ENCODE data around the gene HAUS8. TPM values are rescaled to one million over a fixed set of nuclear protein-coding genes. Genes with fewer than 3 reads are reported as not detected.

Gene HAUS8, protein sequence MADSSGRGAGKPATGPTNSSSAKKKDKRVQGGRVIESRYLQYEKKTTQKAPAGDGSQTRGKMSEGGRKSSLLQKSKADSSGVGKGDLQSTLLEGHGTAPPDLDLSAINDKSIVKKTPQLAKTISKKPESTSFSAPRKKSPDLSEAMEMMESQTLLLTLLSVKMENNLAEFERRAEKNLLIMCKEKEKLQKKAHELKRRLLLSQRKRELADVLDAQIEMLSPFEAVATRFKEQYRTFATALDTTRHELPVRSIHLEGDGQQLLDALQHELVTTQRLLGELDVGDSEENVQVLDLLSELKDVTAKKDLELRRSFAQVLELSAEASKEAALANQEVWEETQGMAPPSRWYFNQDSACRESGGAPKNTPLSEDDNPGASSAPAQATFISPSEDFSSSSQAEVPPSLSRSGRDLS
- polyA plus RNA-seq (ENCODE audit: low read depth in 6 of 6): 10 to 100 TPM in 2 of 6 donors, 1 to 10 TPM in 4; 3.9 to 11.4 (median 7.2) TPM

GRCh38 chr19:17075035-17075863 lies at the start of gene HAUS8, which contains the start of gene MYO9B:
Gene HAUS8 (minus strand): TSS chr19:17075452. CDS start chr19:17075422, 30 bp downstream.
Gene MYO9B (plus strand): TSS chr19:17075777. CDS start chr19:17101718, 25,941 bp downstream.
- H3K27me3 Mint-ChIP-seq: no peaks in the 10 kb centered on the region
- H3K27ac Mint-ChIP-seq: peak within 1 kb of the TSS; percentile 95 to 100 (median 98)
- no peaks in the 10 kb centered on the region for H3K36me3 Mint-ChIP-seq
- ATAC-seq (ENCODE audit: low read depth in 2 of 2) (peak; percentile 84 to 88), DNase-seq (peak; percentile 100)
- H3K4me3 Mint-ChIP-seq: peak within 1 kb of the TSS; percentile 91 to 100 (median 100)
- H3K9me3 Mint-ChIP-seq: no peaks in the 10 kb centered on the region
- peaks cover 58 to 71% (median 70%) of the 10 kb centered on the region in 3 donors for H3K4me1 Mint-ChIP-seq

DNA sequence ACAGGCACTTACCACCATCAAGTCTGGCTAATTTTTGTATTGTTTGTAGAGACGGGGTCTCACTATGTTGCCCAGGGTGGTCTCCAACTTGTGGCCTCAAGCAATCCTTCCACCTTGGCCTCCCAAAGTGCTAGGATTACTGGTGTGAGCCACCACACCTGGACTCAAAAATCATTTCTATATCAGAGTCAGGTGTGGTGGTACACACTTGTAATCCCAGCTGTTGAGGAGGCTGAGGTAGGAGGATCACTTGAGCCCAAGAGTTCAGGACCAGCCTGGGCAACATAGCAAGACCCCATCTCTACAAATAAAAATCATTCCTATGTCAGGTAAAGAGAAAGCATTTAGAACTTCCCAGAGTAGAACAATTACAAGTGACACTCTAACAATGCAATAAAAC lies 48.8 kb upstream of the HAUS8 start:
- Mint-ChIP-seq H3K27me3 (no peaks in the 10 kb centered on the region), H3K36me3 (peaks cover 0 to 6% of the 10 kb centered on the region in 2 donors), H3K9me3 (peaks cover 0 to 4% (median 0%) of the 10 kb centered on the region in 7 donors), H3K4me1 (peaks cover 30 to 61% (median 38%) of the 10 kb centered on the region in 3 donors), H3K27ac (peak overlapping the region in 4 of 6 donors; percentile 75 to 99 (median 92)), H3K4me3 (peak overlapping the region in 4 of 8 donors; percentile 33 to 72 (median 52))
- DNase-seq (no peak), ATAC-seq (ENCODE audit: low read depth in 2 of 2) (no peak)

- Mint-ChIP-seq H3K4me3 (no peak overlapping the region), H3K27me3 (no peaks in the 10 kb centered on the region), H3K36me3 (no peaks in the 10 kb centered on the region), H3K27ac (peak overlapping the region in 2 of 6 donors; percentile 58 to 95), H3K9me3 (peaks cover 0 to 4% (median 0%) of the 10 kb centered on the region in 7 donors), H3K4me1 (peaks cover 24 to 60% (median 30%) of the 10 kb centered on the region in 3 donors)
- ATAC-seq (ENCODE audit: low read depth in 2 of 2) (no peak), DNase-seq (no peak)
Measured at GRCh38 chr19:17123041-17123440, 47.8 kb upstream of the HAUS8 start.

DNA sequence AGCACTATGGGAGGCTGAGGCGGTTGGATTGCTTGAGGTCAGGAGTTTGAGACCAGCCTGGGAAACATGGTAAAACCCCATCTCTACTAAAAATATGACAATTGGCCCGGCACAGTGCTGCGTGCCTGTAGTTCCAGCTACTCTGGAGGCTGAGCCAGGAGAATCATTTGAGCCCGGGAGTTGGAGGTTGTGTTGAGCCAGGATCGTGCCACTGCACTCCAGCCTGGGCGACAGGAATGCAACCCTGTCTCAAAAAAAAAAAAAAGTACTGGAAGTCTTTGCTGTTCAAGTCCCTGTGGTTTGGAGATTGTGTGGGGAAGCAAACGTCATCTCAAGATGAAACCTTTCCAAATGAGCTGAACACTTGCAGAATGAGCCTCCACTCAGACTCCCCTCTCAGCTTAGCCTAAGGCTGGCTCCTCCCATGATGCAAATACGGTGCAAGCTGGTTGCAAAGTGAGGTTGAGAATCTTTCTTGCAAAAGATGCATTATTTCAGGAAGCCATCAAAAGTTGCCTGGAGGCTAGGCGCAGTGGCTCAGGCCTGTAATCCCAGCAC lies 46.6 kb upstream of the HAUS8 start:
- no peak for ATAC-seq (ENCODE audit: low read depth in 2 of 2)
- Mint-ChIP-seq H3K27me3 (no peaks in the 10 kb centered on the region), H3K9me3 (peaks cover 0 to 4% (median 0%) of the 10 kb centered on the region in 7 donors), H3K4me1 (peaks cover 26 to 59% (median 27%) of the 10 kb centered on the region in 3 donors), H3K36me3 (no peaks in the 10 kb centered on the region), H3K4me3 (no peak overlapping the region), H3K27ac (peak overlapping the region in 1 of 6 donors; percentile 80)
- no peak for DNase-seq

GRCh38 chr19:17118957-17119356 lies 43.7 kb upstream of the HAUS8 start:
- Mint-ChIP-seq H3K9me3 (peaks cover 0 to 4% (median 0%) of the 10 kb centered on the region in 7 donors), H3K27me3 (no peaks in the 10 kb centered on the region), H3K4me1 (peaks cover 23 to 61% (median 25%) of the 10 kb centered on the region in 3 donors), H3K36me3 (no peaks in the 10 kb centered on the region), H3K4me3 (peak overlapping the region in 1 of 8 donors; percentile 16), H3K27ac (peak overlapping the region in 3 of 6 donors; percentile 31 to 81 (median 42))
- DNase-seq (no peak), ATAC-seq (ENCODE audit: low read depth in 2 of 2) (no peak)

- Mint-ChIP-seq H3K36me3 (peaks cover 0 to 7% of the 10 kb centered on the region in 2 donors), H3K27ac (peak overlapping the region in 4 of 6 donors; percentile 38 to 66 (median 52)), H3K9me3 (no peaks in the 10 kb centered on the region), H3K4me1 (peaks cover 36 to 75% (median 39%) of the 10 kb centered on the region in 3 donors), H3K27me3 (no peaks in the 10 kb centered on the region), H3K4me3 (peak overlapping the region in 4 of 8 donors; percentile 27 to 63 (median 51))
- DNase-seq (no peak), ATAC-seq (ENCODE audit: low read depth in 2 of 2) (no peak)
Measured at GRCh38 chr19:17116996-17117702, 41.9 kb upstream of the HAUS8 start.

DNA sequence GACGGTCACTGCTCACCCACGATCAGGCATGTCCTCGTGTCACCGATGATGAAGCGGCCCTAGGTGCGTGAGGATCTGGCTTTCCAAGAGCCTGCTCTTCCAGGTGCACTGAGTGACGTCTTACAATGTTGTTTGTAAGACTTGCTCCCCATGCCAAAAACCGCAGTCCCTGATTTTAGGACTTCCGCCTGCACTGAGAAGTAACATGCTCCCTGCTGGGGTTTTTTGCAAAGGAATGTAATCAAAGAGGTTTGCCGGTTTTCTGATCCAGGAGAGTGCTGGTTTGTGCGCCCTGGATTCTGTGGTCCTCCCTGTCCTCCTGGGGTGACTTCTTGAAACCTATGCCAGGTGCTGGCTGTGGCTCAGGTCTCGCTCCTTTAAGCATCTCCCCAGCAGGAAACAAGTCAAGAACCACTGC lies 39.2 kb upstream of the HAUS8 start:
- H3K27ac Mint-ChIP-seq: peak overlapping the region in 2 of 6 donors; percentile 39 to 66
- peaks cover 0 to 7% of the 10 kb centered on the region in 2 donors for H3K36me3 Mint-ChIP-seq
- H3K27me3 Mint-ChIP-seq: no peaks in the 10 kb centered on the region
- H3K4me1 Mint-ChIP-seq: peaks cover 52 to 87% (median 65%) of the 10 kb centered on the region in 3 donors
- DNase-seq: no peak
- H3K4me3 Mint-ChIP-seq: no peak overlapping the region
- no peaks in the 10 kb centered on the region for H3K9me3 Mint-ChIP-seq
- no peak for ATAC-seq (ENCODE audit: low read depth in 2 of 2)

GRCh38 chr19:17113127-17113785 lies 38.0 kb upstream of the HAUS8 start:
- no peak for DNase-seq
- no peak for ATAC-seq (ENCODE audit: low read depth in 2 of 2)
- no peaks in the 10 kb centered on the region for H3K27me3 Mint-ChIP-seq
- H3K36me3 Mint-ChIP-seq: peaks cover 0 to 7% of the 10 kb centered on the region in 2 donors
- peaks cover 57 to 92% (median 74%) of the 10 kb centered on the region in 3 donors for H3K4me1 Mint-ChIP-seq
- peak overlapping the region in 2 of 8 donors; percentile 30 to 42 for H3K4me3 Mint-ChIP-seq
- H3K27ac Mint-ChIP-seq: peak overlapping the region in 4 of 6 donors; percentile 16 to 76 (median 54)
- H3K9me3 Mint-ChIP-seq: no peaks in the 10 kb centered on the region

- no peak for DNase-seq
- no peak for ATAC-seq (ENCODE audit: low read depth in 2 of 2)
- no peaks in the 10 kb centered on the region for H3K9me3 Mint-ChIP-seq
- H3K27me3 Mint-ChIP-seq: no peaks in the 10 kb centered on the region
- H3K4me3 Mint-ChIP-seq: peak overlapping the region in 1 of 8 donors; percentile 47
- H3K27ac Mint-ChIP-seq: peak overlapping the region in 3 of 6 donors; percentile 67 to 93 (median 76)
- H3K36me3 Mint-ChIP-seq: peaks cover 0 to 7% of the 10 kb centered on the region in 2 donors
- H3K4me1 Mint-ChIP-seq: peaks cover 62 to 93% (median 80%) of the 10 kb centered on the region in 3 donors
Measured at GRCh38 chr19:17112700-17113099, 37.4 kb upstream of the HAUS8 start.

- H3K4me1 Mint-ChIP-seq: peaks cover 67 to 93% (median 81%) of the 10 kb centered on the region in 3 donors
- H3K36me3 Mint-ChIP-seq: peaks cover 0 to 7% of the 10 kb centered on the region in 2 donors
Measured at GRCh38 chr19:17112271-17112670, 37.0 kb upstream of the HAUS8 start.

GRCh38 chr19:17111766-17112165 lies 36.5 kb upstream of the HAUS8 start:
- H3K27ac Mint-ChIP-seq: peak overlapping the region in 5 of 6 donors; percentile 62 to 94 (median 73)
- ATAC-seq (ENCODE audit: low read depth in 2 of 2) (no peak), DNase-seq (no peak)
- H3K4me1 Mint-ChIP-seq: peaks cover 67 to 93% (median 79%) of the 10 kb centered on the region in 3 donors
- H3K36me3 Mint-ChIP-seq: peaks cover 0 to 7% of the 10 kb centered on the region in 2 donors
- H3K27me3 Mint-ChIP-seq: no peaks in the 10 kb centered on the region
- peak overlapping the region in 7 of 8 donors; percentile 24 to 84 (median 51) for H3K4me3 Mint-ChIP-seq
- no peaks in the 10 kb centered on the region for H3K9me3 Mint-ChIP-seq

More at GRCh38 chr19:17112271-17112670, 37.0 kb upstream of the HAUS8 start:
- H3K9me3 Mint-ChIP-seq: no peaks in the 10 kb centered on the region
- peak overlapping the region in 1 of 8 donors; percentile 47 for H3K4me3 Mint-ChIP-seq
- no peak for DNase-seq
- H3K27me3 Mint-ChIP-seq: no peaks in the 10 kb centered on the region
- H3K27ac Mint-ChIP-seq: peak overlapping the region in 2 of 6 donors; percentile 67 to 93
- no peak for ATAC-seq (ENCODE audit: low read depth in 2 of 2)

GRCh38 chr19:17110599-17110966 lies 35.3 kb upstream of the HAUS8 start:
- H3K9me3 Mint-ChIP-seq: no peaks in the 10 kb centered on the region
- H3K27ac Mint-ChIP-seq: peak overlapping the region; percentile 88 to 95 (median 94)
- no peaks in the 10 kb centered on the region for H3K27me3 Mint-ChIP-seq
- H3K4me3 Mint-ChIP-seq: peak overlapping the region; percentile 71 to 89 (median 84)
- DNase-seq (no peak), ATAC-seq (ENCODE audit: low read depth in 2 of 2) (no peak)
- H3K36me3 Mint-ChIP-seq: peaks cover 2 to 7% of the 10 kb centered on the region in 2 donors
- peaks cover 66 to 93% (median 81%) of the 10 kb centered on the region in 3 donors for H3K4me1 Mint-ChIP-seq
